ENCODE results near the gene TBC1D1.

TBC1D1 gene

GRCh38 chr4:38160487-38161207 lies 269.8 kb downstream of the TBC1D1 start:
- H3K4me3 ChIP-seq (ENCODE audit: low read depth, low read length), result no peak overlapping the region
- TF ChIP-seq CTCF (IDR thresholded peaks at IDR 0.05; ENCODE audit: low read depth, low read length), result no peak

- TF ChIP-seq CTCF (IDR thresholded peaks at IDR 0.05; ENCODE audit: low read depth, low read length), result no peak
- no peak overlapping the region for H3K4me3 ChIP-seq (ENCODE audit: low read depth, low read length)
These were observed 270.6 kb downstream of the TBC1D1 start for GRCh38 chr4:38161208-38162113.

GRCh38 chr4:38162240-38162784 lies 271.4 kb downstream of the TBC1D1 start:
- H3K4me3 ChIP-seq (ENCODE audit: low read depth, low read length), result no peak overlapping the region
- TF ChIP-seq CTCF (IDR thresholded peaks at IDR 0.05; ENCODE audit: low read depth, low read length), result no peak

GRCh38 chr4:38163216-38164006 lies 272.5 kb downstream of the TBC1D1 start:
- no peak overlapping the region for H3K4me3 ChIP-seq (ENCODE audit: low read depth, low read length)
- TF ChIP-seq CTCF (IDR thresholded peaks at IDR 0.05; ENCODE audit: low read depth, low read length), result no peak

- TF ChIP-seq CTCF (IDR thresholded peaks at IDR 0.05; ENCODE audit: low read depth, low read length), result no peak
- H3K4me3 ChIP-seq (ENCODE audit: low read depth, low read length), result no peak overlapping the region
These were observed 273.5 kb downstream of the TBC1D1 start for GRCh38 chr4:38164346-38164745.

GRCh38 chr4:38166082-38166481 lies 275.2 kb downstream of the TBC1D1 start:
- TF ChIP-seq CTCF (IDR thresholded peaks at IDR 0.05; ENCODE audit: low read depth, low read length), result no peak
- H3K4me3 ChIP-seq (ENCODE audit: low read depth, low read length), result no peak overlapping the region

All from WI38 (cell line).